A204.1 (cell line): ENCODE measurements around the gene ACYP2.

ENCODE experiments used
- FAIRE-seq: peaks from 2 replicates; lab custom pipeline; 2012; peaks lifted over from hg19 to GRCh38; lab: Jason Lieb, UNC

Gene ACYP2

DNA sequence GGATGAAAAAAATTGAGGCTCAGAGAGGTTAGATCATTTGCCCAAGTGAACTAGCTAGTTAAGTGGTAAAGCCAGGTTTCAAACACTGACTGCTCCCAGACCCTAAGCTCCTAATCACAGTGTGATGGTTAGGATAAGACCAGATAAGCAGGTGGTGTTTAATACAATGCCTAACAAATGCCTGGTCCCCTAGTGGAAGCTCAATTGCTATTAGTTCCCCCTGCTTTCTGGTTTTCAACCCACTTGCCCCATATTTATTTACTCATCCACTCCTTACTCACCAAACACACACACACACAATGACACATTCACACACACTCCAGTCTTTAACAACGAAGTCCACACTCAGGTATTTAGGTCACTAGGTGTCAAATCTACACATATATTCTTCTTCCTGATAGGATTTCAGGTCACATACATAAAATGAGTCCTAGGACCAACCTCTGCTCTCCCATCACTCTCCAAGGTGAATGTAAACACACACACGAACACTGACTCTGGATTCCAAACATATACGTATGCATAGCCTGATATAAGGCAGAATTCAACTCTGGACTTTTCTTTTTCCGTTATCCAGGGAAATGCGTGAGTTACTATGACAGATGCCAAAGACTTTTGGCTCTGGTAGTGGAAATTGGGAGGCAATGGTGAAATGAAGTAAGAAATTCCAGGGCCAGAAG, 214.2 kb downstream of the ACYP2 start:
- no peak for FAIRE-seq

- peak; percentile 63 for FAIRE-seq
Observed at GRCh38 chr2:54330162-54330925, 214.9 kb downstream of the ACYP2 start.

GRCh38 chr2:54330926-54331835, 215.8 kb downstream of the ACYP2 start:
- no peak for FAIRE-seq

DNA sequence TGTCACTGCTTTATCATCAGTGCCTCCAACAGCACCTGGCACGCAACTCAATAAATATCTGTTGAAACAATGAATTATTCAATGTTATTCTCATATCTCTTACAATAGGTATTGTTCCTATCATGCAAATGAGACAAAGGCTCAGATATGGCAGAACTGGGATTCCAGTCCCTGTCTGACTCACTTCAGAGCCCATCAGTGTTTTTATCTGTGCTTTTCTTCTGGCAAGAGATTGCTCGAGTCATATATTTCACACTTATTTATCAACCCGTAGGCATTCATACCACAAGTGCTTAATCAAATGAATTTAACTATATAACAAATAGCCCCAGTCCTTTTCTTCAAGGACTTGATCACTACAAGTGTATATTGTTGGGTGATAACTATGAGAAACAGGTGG, 217.0 kb downstream of the ACYP2 start:
- no peak for FAIRE-seq

DNA sequence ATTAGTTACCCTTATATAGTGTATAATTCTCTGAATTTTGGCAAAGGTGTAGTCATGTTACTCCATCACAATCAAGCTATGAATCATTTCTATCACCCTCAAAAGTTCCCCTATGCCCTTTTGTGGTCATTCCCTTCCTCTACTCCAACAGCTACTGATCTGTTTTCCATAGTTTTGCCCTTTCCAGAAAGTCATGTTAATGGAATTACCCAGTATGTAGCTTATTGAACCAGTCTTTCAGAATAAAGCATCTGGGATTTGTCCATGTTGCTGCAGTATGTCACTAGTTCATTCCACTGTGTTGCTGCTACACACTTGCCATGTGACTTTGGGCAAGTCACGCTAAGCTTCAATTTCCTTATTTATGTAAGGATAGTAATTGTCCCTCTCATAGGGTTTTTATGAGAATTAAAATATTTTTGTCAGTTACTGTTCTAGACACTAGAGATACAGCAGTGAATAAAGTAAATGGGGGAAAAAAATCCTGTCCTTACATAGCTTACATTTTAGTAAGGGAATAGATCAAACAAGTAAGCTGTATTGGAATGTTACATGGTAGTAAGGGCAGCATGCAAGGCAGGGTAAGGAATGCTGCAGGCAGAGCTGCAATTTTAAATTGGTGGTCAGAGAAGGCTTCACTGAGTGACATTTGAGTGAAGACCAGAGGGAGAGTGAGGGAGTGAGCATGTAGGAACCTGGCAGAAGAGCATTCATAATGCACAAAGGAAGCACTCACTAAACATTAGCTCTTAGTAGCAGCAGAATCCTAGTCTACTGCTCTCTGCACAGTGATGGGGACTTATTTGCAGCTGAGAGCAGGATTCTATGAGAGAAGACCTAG, 220.9 kb downstream of the ACYP2 start:
- FAIRE-seq = no peak

- no peak for FAIRE-seq
Observed at GRCh38 chr2:54336977-54337255, 221.5 kb downstream of the ACYP2 start.

DNA sequence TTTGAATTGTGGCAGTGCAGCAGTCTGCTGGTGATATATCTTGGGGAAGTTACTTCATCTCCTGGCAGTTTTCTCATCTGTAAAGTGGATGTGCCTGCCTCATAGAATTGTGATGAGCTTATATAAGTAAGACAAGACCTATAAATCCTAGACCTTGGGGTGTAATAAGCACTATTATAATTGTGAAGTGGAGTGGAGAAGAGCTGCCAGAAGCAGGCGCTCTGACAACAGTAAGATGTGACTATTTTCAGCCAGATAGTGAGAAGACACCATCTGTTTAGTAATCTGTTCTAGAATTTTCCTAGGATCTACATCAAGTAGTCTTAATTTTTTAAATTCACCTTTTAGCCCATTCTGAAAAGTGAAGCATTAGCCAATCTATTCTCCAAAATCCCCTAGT, 226.2 kb downstream of the ACYP2 start:
- no peak for FAIRE-seq

GRCh38 chr2:54342603-54343002, 227.2 kb downstream of the ACYP2 start:
- FAIRE-seq = no peak

DNA sequence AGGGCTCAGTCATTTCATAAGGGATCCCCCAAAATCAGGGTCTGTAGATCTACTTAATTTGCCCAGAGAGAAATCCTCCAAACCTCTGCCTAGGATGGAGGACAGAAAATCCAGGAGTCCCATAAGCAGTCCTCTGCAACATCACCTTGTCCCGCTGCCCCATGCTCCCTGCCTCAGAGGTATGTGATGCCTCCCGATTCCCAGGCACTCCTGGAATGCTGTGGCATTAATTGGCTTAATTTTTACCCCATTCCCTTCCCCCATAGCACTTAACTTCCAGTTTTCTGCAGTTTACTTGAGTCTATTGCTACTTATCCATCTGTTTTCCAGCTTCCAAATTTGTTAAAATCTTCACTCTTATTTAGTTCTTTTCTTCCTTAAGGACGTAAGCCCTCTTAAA, 232.2 kb downstream of the ACYP2 start:
- no peak for FAIRE-seq

- FAIRE-seq = no peak
Observed at GRCh38 chr2:54348646-54349045, 233.2 kb downstream of the ACYP2 start.

- no peak for FAIRE-seq
Observed at GRCh38 chr2:54350426-54350825, 235.0 kb downstream of the ACYP2 start.

DNA sequence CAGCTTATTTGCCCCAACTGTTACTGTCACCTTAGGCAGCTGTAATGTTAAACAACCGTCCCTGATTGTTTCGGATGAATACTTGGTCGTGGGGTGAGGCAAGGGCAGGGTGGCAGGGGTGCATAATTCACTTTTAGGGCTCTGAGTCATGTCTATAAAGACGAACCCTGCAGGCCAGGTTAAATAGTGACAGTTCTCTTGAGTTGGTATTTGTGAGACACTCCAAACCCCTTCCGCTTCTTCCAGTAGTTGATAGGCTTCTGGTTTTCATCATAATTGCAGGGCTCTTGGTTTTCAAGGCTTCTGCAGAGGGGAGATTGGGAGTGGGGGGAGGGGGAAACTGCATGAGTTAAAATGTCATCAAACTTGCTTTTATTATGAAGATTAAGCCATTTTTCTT, 237.8 kb downstream of the ACYP2 start:
- FAIRE-seq = no peak
